Measurements from ENCODE around the gene HABP2. TPM values are rescaled to one million over a fixed set of nuclear protein-coding genes. Genes with fewer than 3 reads are reported as not detected.

Gene HABP2
- polyA plus RNA-seq, 1 donor from 2014 or later: not detected

DNA sequence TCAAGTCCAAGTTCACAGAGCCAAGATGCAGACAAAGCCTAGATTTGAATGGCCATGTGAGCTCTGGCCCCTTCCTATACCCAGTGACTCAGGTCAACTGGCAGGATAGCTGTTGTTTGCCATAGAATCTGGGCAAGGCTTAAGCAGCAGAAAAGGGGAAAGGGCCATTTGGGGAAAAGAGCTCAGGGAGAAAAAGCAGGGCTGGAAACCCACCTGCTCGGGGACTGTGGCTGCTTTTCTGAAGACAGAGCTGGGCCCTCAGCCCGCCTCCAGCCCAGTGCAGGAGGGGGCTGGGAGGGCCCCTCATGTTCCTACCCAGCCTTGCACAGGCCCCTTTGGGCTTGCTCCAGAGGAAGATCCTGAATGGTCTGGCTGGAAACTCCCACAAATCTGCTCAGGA, 32.6 kb upstream of the HABP2 start:
- no peak overlapping the region for H2AFZ ChIP-seq (ENCODE audit: low read depth, low read length)
- H3K9ac ChIP-seq (ENCODE audit: low read length): no peak overlapping the region
- no peaks in the 10 kb centered on the region for H3K27me3 ChIP-seq (ENCODE audit: insufficient read depth, low read depth, low read length)
- no peaks in the 10 kb centered on the region for H3K36me3 ChIP-seq (ENCODE audit: insufficient read depth, low read length)
- no peaks in the 10 kb centered on the region for H3K9me3 ChIP-seq (ENCODE audit: low read length)
- no peaks in the 10 kb centered on the region for H3K9me2 ChIP-seq (ENCODE audit: insufficient read depth, low read length)
- no peaks in the 10 kb centered on the region for H3F3A ChIP-seq (ENCODE audit: insufficient read depth, low read length, poor library complexity, severe bottlenecking)
- H3K4me2 ChIP-seq (ENCODE audit: low read length): no peak overlapping the region
- no peak for TF ChIP-seq SMC3 (conservative IDR thresholded peaks at IDR 0.05; ENCODE audit: poor library complexity)
- H3K4me3 ChIP-seq (ENCODE audit: low read length): no peak overlapping the region
- no peak overlapping the region for H3K27ac ChIP-seq (ENCODE audit: low read length)
- no peaks in the 10 kb centered on the region for H4K20me1 ChIP-seq (ENCODE audit: insufficient read depth)
- H3K79me2 ChIP-seq (replicated peaks; ENCODE audit: insufficient read depth, low read length): no peaks in the 10 kb centered on the region

DNA sequence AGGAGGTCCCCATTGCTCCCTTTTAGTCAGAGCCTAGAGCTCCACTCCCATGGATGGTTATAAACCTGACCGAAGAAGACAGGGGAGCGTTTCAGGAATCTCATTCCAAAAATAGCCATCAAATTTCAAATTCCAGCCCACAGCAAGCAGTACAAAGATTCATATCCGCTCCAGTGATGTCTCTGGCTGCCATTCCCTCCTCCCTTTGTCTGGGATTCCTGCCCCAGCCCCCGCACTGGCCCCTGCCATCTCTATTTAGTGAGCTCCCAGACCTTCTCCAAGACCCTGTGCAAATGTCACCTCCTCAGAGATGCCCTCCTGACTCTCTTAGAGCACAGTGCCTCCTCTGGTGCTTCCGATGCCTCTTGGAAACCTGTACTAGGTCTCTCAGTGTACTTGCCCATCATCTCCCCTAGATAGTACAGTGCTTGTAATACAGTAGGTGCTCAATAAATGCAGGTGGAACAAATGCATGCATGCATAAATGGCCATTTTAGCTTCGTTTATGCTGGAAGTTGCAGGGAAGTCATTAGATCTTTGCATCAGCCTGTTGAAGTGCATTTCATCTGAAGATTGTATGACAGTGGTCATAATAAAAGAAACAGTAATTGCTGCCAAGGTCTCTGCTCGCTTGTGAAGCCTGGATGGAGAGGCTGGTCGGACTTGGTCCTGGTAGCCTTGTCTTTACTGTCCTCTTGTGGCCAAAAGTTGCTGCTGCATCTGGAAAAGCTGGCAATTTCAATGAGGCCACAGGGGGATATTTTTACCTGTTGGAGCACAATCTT, 32.0 kb upstream of the HABP2 start:
- H2AFZ ChIP-seq (ENCODE audit: low read depth, low read length): no peak overlapping the region
- H3K79me2 ChIP-seq (replicated peaks; ENCODE audit: insufficient read depth, low read length): no peaks in the 10 kb centered on the region
- H3K36me3 ChIP-seq (ENCODE audit: insufficient read depth, low read length): no peaks in the 10 kb centered on the region
- H3K9ac ChIP-seq (ENCODE audit: low read length): no peak overlapping the region
- no peaks in the 10 kb centered on the region for H3F3A ChIP-seq (ENCODE audit: insufficient read depth, low read length, poor library complexity, severe bottlenecking)
- no peaks in the 10 kb centered on the region for H3K27me3 ChIP-seq (ENCODE audit: insufficient read depth, low read depth, low read length)
- no peaks in the 10 kb centered on the region for H3K9me2 ChIP-seq (ENCODE audit: insufficient read depth, low read length)
- no peaks in the 10 kb centered on the region for H4K20me1 ChIP-seq (ENCODE audit: insufficient read depth)
- H3K4me3 ChIP-seq (ENCODE audit: low read length): no peak overlapping the region
- no peak for TF ChIP-seq POLR2AphosphoS5 (IDR thresholded peaks at IDR 0.05)
- no peak for TF ChIP-seq EZH2 (IDR thresholded peaks at IDR 0.05; ENCODE audit: borderline replicate concordance, insufficient read depth, low read length, poor library complexity, severe bottlenecking)
- no peak for TF ChIP-seq EP300 (conservative IDR thresholded peaks at IDR 0.05; ENCODE audit: poor library complexity, severe bottlenecking)
- TF ChIP-seq MXI1 (conservative IDR thresholded peaks at IDR 0.05; ENCODE audit: poor library complexity, severe bottlenecking): no peak
- peak; percentile 86 for TF ChIP-seq SMC3 (conservative IDR thresholded peaks at IDR 0.05; ENCODE audit: poor library complexity)
- peak; percentile 94 for TF ChIP-seq RAD21 (conservative IDR thresholded peaks at IDR 0.05)
- TF ChIP-seq, protein P1, sequence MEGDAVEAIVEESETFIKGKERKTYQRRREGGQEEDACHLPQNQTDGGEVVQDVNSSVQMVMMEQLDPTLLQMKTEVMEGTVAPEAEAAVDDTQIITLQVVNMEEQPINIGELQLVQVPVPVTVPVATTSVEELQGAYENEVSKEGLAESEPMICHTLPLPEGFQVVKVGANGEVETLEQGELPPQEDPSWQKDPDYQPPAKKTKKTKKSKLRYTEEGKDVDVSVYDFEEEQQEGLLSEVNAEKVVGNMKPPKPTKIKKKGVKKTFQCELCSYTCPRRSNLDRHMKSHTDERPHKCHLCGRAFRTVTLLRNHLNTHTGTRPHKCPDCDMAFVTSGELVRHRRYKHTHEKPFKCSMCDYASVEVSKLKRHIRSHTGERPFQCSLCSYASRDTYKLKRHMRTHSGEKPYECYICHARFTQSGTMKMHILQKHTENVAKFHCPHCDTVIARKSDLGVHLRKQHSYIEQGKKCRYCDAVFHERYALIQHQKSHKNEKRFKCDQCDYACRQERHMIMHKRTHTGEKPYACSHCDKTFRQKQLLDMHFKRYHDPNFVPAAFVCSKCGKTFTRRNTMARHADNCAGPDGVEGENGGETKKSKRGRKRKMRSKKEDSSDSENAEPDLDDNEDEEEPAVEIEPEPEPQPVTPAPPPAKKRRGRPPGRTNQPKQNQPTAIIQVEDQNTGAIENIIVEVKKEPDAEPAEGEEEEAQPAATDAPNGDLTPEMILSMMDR (IDR thresholded peaks at IDR 0.05; ENCODE audit: poor library complexity, severe bottlenecking): peak; percentile 92
- TF ChIP-seq TAF1 (IDR thresholded peaks at IDR 0.05; ENCODE audit: low read depth): no peak
- TF ChIP-seq, protein P2, sequence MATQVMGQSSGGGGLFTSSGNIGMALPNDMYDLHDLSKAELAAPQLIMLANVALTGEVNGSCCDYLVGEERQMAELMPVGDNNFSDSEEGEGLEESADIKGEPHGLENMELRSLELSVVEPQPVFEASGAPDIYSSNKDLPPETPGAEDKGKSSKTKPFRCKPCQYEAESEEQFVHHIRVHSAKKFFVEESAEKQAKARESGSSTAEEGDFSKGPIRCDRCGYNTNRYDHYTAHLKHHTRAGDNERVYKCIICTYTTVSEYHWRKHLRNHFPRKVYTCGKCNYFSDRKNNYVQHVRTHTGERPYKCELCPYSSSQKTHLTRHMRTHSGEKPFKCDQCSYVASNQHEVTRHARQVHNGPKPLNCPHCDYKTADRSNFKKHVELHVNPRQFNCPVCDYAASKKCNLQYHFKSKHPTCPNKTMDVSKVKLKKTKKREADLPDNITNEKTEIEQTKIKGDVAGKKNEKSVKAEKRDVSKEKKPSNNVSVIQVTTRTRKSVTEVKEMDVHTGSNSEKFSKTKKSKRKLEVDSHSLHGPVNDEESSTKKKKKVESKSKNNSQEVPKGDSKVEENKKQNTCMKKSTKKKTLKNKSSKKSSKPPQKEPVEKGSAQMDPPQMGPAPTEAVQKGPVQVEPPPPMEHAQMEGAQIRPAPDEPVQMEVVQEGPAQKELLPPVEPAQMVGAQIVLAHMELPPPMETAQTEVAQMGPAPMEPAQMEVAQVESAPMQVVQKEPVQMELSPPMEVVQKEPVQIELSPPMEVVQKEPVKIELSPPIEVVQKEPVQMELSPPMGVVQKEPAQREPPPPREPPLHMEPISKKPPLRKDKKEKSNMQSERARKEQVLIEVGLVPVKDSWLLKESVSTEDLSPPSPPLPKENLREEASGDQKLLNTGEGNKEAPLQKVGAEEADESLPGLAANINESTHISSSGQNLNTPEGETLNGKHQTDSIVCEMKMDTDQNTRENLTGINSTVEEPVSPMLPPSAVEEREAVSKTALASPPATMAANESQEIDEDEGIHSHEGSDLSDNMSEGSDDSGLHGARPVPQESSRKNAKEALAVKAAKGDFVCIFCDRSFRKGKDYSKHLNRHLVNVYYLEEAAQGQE (IDR thresholded peaks at IDR 0.05; ENCODE audit: borderline replicate concordance): no peak
- no peak overlapping the region for H3K4me2 ChIP-seq (ENCODE audit: low read length)
- H3K9me3 ChIP-seq (ENCODE audit: low read length): no peaks in the 10 kb centered on the region
- no peak overlapping the region for H3K27ac ChIP-seq (ENCODE audit: low read length)
